Spinal cord (tissue), 10 donors: ENCODE data around the gene KRTAP4-1. TPM values are rescaled to one million over a fixed set of nuclear protein-coding genes. Genes with fewer than 3 reads are reported as not detected.
A peak's percentile ranks its signal among the peaks of the same experiment; 100 is the strongest.
"Not testable (repeated sequence)": the region's sequence is repeated elsewhere in the genome, so short reads cannot be mapped to it uniquely, and the experiment has no call there.

Source experiments
- DNase-seq, 6 donors: peaks; one replicate each; pipeline versions ENCODE4 v3.0.0 to v3.0.0-alpha.2; 2013 to 2015; ENCODE audit warnings: low spot score in 6 of 6, low read depth in 4 of 6
- H3K27ac ChIP-seq: one replicate; pipeline ENCODE4 v1.5.1; 2013; ENCODE audit warnings: low read depth, low read length, control low read depth
- H3K27me3 ChIP-seq: one replicate; pipeline ENCODE4 v1.6.1; 2013; ENCODE audit warnings: low read length; ENCODE audit not compliant: control insufficient read depth, insufficient read depth
- H3K36me3 ChIP-seq: one replicate; pipeline ENCODE4 v1.6.1; 2013; ENCODE audit warnings: low read length; ENCODE audit not compliant: control insufficient read depth, insufficient read depth
- H3K4me1 ChIP-seq: one replicate; pipeline ENCODE4 v1.6.1; 2013; ENCODE audit warnings: low read length; ENCODE audit not compliant: control insufficient read depth, insufficient read depth
- H3K4me3 ChIP-seq: one replicate; pipeline ENCODE4 v1.5.1; 2013; ENCODE audit warnings: low read depth, low read length, control low read depth
- H3K9me3 ChIP-seq: one replicate; pipeline ENCODE4 v1.6.1; 2013; ENCODE audit warnings: low read length; ENCODE audit not compliant: control insufficient read depth, insufficient read depth
- WGBS: methylation state at CpG from one replicate; pipeline ENCODE4 v1.1.5; 2013; ENCODE audit warnings: missing lambda C conversion rate; ENCODE audit not compliant: insufficient coverage; 5-methylcytosine and 5-hydroxymethylcytosine counted together
- polyA plus RNA-seq, 2 donors: library from polyadenylated mRNA; unstranded; fragments of 120-200 nt; gene quantifications; one replicate each; pipeline ENCODE4 v1.2.1, GENCODE V29; 2013; ENCODE audit not compliant: insufficient read length in 2 of 2
- total RNA-seq, 2 donors: library from RNA; depleted of rRNA in 1 of 2; stranded (reverse); fragments of 120-200 nt in 1 of 2; fragments of >200 nt in 1 of 2; gene quantifications; one replicate each; pipeline versions ENCODE4 v1.2.3 to v1.2.4, GENCODE V29; 2013 to 2014
- donor health status: healthy.

The KRTAP4-1 gene
- total and polyA plus RNA-seq, 4 donors = not detected

GRCh38 chr17:41150026-41150425 is 34.7 kb downstream of the KRTAP4-1 start:
- Histone ChIP-seq H3K27ac (no peak overlapping the region), H3K4me3 (no peak overlapping the region), H3K27me3 (no peaks in the 10 kb centered on the region), H3K36me3 (no peaks in the 10 kb centered on the region), H3K4me1 (no peaks in the 10 kb centered on the region), H3K9me3 (no peaks in the 10 kb centered on the region)
- WGBS = 100% methylated on average over 1 of the region's 4 CpGs
- DNase-seq = no peak

- WGBS = 88% methylated on average over 2 of the region's 2 CpGs
- Histone ChIP-seq H3K27me3 (no peaks in the 10 kb centered on the region), H3K36me3 (no peaks in the 10 kb centered on the region), H3K27ac (no peak within 1 kb of the TSS), H3K4me1 (no peaks in the 10 kb centered on the region), H3K4me3 (no peak within 1 kb of the TSS), H3K9me3 (no peaks in the 10 kb centered on the region)
- no peak for DNase-seq
Observed at GRCh38 chr17:41149652-41149985, 35.1 kb downstream of the KRTAP4-1 start, which contains the start of gene KRTAP4-5. KRTAP4-5 (minus strand) TSS chr17:41149825; CDS start chr17:41149767, 58 bp downstream.

GRCh38 chr17:41148971-41149651 is 35.6 kb downstream of the KRTAP4-1 start:
- peak in 1 of 6 donors; percentile 38 for DNase-seq
- H3K4me3 ChIP-seq, H3K36me3 ChIP-seq, H3K4me1 ChIP-seq, H3K27me3 ChIP-seq, H3K9me3 ChIP-seq, H3K27ac ChIP-seq: not testable (repeated sequence)
- WGBS = 66% methylated on average over 9 of the region's 10 CpGs

GRCh38 chr17:41147531-41148204 is 37.0 kb downstream of the KRTAP4-1 start:
- DNase-seq = no peak
- Histone ChIP-seq H3K4me3 (no peak overlapping the region), H3K9me3 (no peaks in the 10 kb centered on the region), H3K27me3 (no peaks in the 10 kb centered on the region), H3K4me1 (no peaks in the 10 kb centered on the region), H3K27ac (no peak overlapping the region), H3K36me3 (no peaks in the 10 kb centered on the region)
- WGBS = 89% methylated on average over 1 of the region's 2 CpGs

- no CpG with 5 or more reads among the region's 2 CpGs for WGBS
- Histone ChIP-seq H3K27me3 (no peaks in the 10 kb centered on the region), H3K36me3 (no peaks in the 10 kb centered on the region), H3K4me1 (no peaks in the 10 kb centered on the region), H3K9me3 (peaks cover 3% of the 10 kb centered on the region), H3K27ac (no peak overlapping the region), H3K4me3 (no peak overlapping the region)
- no peak for DNase-seq
Observed at GRCh38 chr17:41145261-41145660, 39.5 kb downstream of the KRTAP4-1 start.

GRCh38 chr17:41144846-41145245 is 39.9 kb downstream of the KRTAP4-1 start:
- Histone ChIP-seq H3K9me3 (peaks cover 3% of the 10 kb centered on the region), H3K4me1 (no peaks in the 10 kb centered on the region), H3K4me3 (no peak overlapping the region), H3K27me3 (no peaks in the 10 kb centered on the region), H3K36me3 (no peaks in the 10 kb centered on the region), H3K27ac (no peak overlapping the region)
- DNase-seq = no peak
- no CpG with 5 or more reads among the region's 1 CpG for WGBS

GRCh38 chr17:41141361-41141760 is 43.4 kb downstream of the KRTAP4-1 start:
- Histone ChIP-seq H3K27me3 (no peaks in the 10 kb centered on the region), H3K9me3 (peaks cover 3% of the 10 kb centered on the region)
- DNase-seq = no peak

GRCh38 chr17:41140360-41141131 is 44.2 kb downstream of the KRTAP4-1 start, which contains the start of gene KRTAP4-6:
KRTAP4-6 (minus strand) TSS chr17:41140544; CDS start chr17:41140487, 57 bp downstream.
- 84% methylated on average over 5 of the region's 6 CpGs for WGBS
- Histone ChIP-seq H3K27me3 (no peaks in the 10 kb centered on the region), H3K4me3 (no peak within 1 kb of the TSS), H3K4me1 (no peaks in the 10 kb centered on the region), H3K9me3 (peaks cover 3% of the 10 kb centered on the region), H3K27ac (no peak within 1 kb of the TSS), H3K36me3 (no peaks in the 10 kb centered on the region)
- no peak for DNase-seq

More at GRCh38 chr17:41141361-41141760, 43.4 kb downstream of the KRTAP4-1 start:
- Histone ChIP-seq H3K36me3 (no peaks in the 10 kb centered on the region), H3K27ac (no peak overlapping the region), H3K4me3 (no peak overlapping the region), H3K4me1 (no peaks in the 10 kb centered on the region)

- H3K36me3 ChIP-seq, H3K27ac ChIP-seq, DNase-seq, H3K9me3 ChIP-seq, H3K4me3 ChIP-seq, H3K4me1 ChIP-seq, H3K27me3 ChIP-seq: not testable (repeated sequence)
- WGBS = 96% methylated on average over 12 of the region's 12 CpGs
Observed at GRCh38 chr17:41139865-41140264, 44.8 kb downstream of the KRTAP4-1 start.
